RWPE1 (cell line): ENCODE measurements around the gene HNF1B.

Source experiments
- CTCF ChIA-PET: fragments of 350-600 bp; sonication (Branson Sonifier 250); formaldehyde crosslinking; extraction: SDS; loops from one replicate; lab custom pipeline; 2021; lab: Yijun Ruan, JAX
- POLR2A ChIA-PET: fragments of 400-600 bp; formaldehyde crosslinking; extraction: SDS; loops from one replicate; lab custom pipeline; 2020; ENCODE audit warnings: antibody characterized with exemption; ENCODE audit not compliant: low non-redundant PET; lab: Yijun Ruan, JAX
- DNase-seq: peaks from one replicate; pipeline ENCODE4 v3.0.0; 2012; ENCODE audit warnings: low spot score
- H3K27ac ChIP-seq: fragments of 450-650 bp; 2 replicates; pipeline ENCODE4 v1.5.1; 2017
- TF ChIP-seq, protein P1 (sequence below): fragments of 450-650 bp; conservative IDR thresholded peaks from 2 replicates; pipeline ENCODE4 v1.5.1; 2017; ENCODE audit warnings: low read depth, mild to moderate bottlenecking

The HNF1B gene

GRCh38 chr17:37762666-37763065 lies 17.8 kb upstream of the HNF1B start:
- POLR2A ChIA-PET, result no interaction called here
- CTCF ChIA-PET, result no interaction called here
- no peak for DNase-seq
- TF ChIP-seq, protein P1, sequence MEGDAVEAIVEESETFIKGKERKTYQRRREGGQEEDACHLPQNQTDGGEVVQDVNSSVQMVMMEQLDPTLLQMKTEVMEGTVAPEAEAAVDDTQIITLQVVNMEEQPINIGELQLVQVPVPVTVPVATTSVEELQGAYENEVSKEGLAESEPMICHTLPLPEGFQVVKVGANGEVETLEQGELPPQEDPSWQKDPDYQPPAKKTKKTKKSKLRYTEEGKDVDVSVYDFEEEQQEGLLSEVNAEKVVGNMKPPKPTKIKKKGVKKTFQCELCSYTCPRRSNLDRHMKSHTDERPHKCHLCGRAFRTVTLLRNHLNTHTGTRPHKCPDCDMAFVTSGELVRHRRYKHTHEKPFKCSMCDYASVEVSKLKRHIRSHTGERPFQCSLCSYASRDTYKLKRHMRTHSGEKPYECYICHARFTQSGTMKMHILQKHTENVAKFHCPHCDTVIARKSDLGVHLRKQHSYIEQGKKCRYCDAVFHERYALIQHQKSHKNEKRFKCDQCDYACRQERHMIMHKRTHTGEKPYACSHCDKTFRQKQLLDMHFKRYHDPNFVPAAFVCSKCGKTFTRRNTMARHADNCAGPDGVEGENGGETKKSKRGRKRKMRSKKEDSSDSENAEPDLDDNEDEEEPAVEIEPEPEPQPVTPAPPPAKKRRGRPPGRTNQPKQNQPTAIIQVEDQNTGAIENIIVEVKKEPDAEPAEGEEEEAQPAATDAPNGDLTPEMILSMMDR, result no peak
- no peak overlapping the region for H3K27ac ChIP-seq

DNA sequence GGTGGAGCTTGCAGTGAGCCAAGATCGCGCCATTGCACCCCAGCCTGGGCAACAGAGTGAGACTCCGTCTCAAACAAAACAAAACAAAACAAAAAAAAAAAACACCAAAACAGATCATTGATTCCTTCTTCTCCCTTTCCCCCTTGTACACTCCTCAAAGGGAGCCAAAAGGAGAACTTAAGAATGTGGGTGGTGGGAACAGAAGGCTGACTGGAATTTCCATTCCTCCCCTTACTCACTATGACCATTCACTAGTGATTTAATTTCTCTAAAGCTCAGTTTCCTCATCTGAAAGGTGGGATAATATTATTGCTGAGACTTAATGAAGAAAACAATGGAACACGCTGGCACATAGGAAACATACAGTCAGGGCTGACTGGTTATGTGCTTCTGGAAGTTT lies 17.1 kb upstream of the HNF1B start:
- TF ChIP-seq, protein P1, result no peak
- no peak for DNase-seq
- no peak overlapping the region for H3K27ac ChIP-seq
- POLR2A ChIA-PET, result no interaction called here
- CTCF ChIA-PET, result no interaction called here

DNA sequence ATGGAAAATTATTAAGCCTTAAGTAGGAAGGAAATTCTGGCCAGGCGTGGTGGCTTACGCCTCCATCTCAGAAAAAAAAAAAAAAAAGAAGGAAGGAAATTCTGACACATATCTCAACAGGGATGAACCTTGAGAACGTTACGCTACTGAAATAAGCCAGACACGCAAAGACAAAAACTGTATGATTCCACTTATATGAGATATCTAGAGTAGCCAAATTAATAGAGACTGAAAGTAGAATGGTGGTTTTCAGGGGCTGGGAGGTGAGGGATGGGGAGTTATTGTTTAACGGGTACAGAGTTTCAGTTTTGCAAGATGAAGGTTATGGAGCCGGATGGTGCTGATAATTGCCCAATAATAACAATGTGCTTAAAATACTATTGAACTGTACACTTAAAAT lies 16.2 kb upstream of the HNF1B start:
- no peak overlapping the region for H3K27ac ChIP-seq
- no peak for DNase-seq
- ChIA-PET CTCF (no interaction called here), POLR2A (no interaction called here)
- TF ChIP-seq, protein P1, result no peak

- ChIA-PET POLR2A (no interaction called here), CTCF (interaction anchor here (0.7 kb wide), 3 partner anchors 11 to 1824 kb away, joined by 3 read pairs; no protein-coding TSS in a partner anchor)
- DNase-seq, result no peak
These were observed 14.3 kb upstream of the HNF1B start for GRCh38 chr17:37759014-37759637.

DNA sequence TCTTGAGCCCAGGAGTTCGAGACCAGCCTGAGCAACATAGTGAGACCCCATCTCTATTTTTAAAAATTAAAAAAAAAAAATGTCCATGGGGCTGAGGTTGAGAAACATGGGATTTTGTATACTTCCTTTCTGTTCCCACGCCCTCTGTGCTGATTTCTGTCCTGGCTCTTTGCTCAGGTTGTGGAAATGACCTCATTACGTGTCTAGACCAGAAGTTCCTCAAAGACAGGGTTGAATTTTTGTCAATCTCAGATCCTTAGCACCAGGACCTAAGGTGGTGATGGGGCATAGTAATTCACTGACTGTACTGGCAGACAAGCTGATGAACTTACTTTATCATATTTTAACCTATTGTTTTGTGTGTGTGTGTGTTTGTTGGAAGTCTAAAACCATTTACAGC lies 11.2 kb upstream of the HNF1B start:
- ChIA-PET POLR2A (no interaction called here), CTCF (no interaction called here)
- DNase-seq, result no peak
- H3K27ac ChIP-seq, result no peak overlapping the region
- TF ChIP-seq, protein P1, result no peak

More at GRCh38 chr17:37759014-37759637, 14.3 kb upstream of the HNF1B start:
- TF ChIP-seq, protein P1, result no peak
- H3K27ac ChIP-seq, result no peak overlapping the region

- ChIA-PET POLR2A (no interaction called here), CTCF (interaction anchor here (1.5 kb wide), 1 partner anchor 15 kb away, joined by 5 read pairs; no protein-coding TSS in a partner anchor)
- no peak for DNase-seq
- TF ChIP-seq, protein P1, result no peak
- no peak overlapping the region for H3K27ac ChIP-seq
These were observed 10.6 kb upstream of the HNF1B start for GRCh38 chr17:37755455-37755854.
